ENCODE measurements around the gene KCNA2.

The KCNA2 gene

GRCh38 chr1:110581682-110582145 lies 24.4 kb downstream of the KCNA2 start:
- TF ChIP-seq, protein P1, sequence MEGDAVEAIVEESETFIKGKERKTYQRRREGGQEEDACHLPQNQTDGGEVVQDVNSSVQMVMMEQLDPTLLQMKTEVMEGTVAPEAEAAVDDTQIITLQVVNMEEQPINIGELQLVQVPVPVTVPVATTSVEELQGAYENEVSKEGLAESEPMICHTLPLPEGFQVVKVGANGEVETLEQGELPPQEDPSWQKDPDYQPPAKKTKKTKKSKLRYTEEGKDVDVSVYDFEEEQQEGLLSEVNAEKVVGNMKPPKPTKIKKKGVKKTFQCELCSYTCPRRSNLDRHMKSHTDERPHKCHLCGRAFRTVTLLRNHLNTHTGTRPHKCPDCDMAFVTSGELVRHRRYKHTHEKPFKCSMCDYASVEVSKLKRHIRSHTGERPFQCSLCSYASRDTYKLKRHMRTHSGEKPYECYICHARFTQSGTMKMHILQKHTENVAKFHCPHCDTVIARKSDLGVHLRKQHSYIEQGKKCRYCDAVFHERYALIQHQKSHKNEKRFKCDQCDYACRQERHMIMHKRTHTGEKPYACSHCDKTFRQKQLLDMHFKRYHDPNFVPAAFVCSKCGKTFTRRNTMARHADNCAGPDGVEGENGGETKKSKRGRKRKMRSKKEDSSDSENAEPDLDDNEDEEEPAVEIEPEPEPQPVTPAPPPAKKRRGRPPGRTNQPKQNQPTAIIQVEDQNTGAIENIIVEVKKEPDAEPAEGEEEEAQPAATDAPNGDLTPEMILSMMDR (IDR thresholded peaks at IDR 0.05; ENCODE audit: extremely low read depth, missing control alignments) = no peak
- no peak for DNase-seq (ENCODE audit: low spot score)

GRCh38 chr1:110580244-110580643 lies 25.9 kb downstream of the KCNA2 start:
- TF ChIP-seq, protein P1 (IDR thresholded peaks at IDR 0.05; ENCODE audit: extremely low read depth, missing control alignments) = no peak
- DNase-seq (ENCODE audit: low spot score) = no peak

GRCh38 chr1:110579460-110579859 lies 26.7 kb downstream of the KCNA2 start:
- TF ChIP-seq, protein P1 (IDR thresholded peaks at IDR 0.05; ENCODE audit: extremely low read depth, missing control alignments) = no peak
- no peak for DNase-seq (ENCODE audit: low spot score)

GRCh38 chr1:110576441-110576840 lies 29.7 kb downstream of the KCNA2 start:
- TF ChIP-seq, protein P1 (IDR thresholded peaks at IDR 0.05; ENCODE audit: extremely low read depth, missing control alignments) = no peak
- no peak for DNase-seq (ENCODE audit: low spot score)

DNA sequence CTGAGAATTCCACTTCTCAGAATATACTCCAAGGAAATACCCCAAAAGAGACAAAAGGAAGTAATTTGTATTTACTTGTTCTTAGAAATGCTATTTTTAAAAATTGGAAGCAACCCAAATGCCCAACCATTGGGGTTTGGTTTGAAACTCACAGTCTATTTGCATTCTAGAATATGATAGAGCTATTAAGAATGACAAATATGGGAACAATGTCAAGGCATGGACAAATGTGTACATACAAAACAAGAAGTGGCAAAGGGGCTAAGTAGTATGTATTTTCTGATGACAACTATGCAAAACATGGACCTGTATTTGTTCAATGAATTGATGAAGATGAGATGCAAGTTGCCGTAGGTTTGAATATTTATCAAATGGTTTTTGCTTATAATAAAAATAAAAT lies 32.8 kb downstream of the KCNA2 start:
- no peak for DNase-seq (ENCODE audit: low spot score)

DNA sequence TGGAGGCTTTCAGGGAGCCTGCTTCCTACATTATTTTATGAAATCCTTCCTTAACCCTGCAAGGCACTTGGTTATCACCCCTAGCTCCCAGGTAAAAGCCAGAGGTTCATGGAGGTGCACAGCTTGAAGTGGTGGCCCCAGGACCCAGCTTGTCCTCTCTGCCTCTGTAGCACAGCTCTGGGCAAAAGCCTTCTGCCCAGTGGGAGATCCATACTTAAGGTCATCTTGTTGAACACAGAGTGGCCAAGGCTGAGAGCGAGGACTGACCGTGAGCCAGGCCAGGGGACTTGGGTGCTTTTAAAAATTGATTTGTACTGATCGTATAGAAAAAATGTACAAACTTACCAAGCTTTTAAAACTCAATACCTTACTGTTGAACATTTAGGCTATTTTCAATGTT lies 33.4 kb downstream of the KCNA2 start:
- DNase-seq (ENCODE audit: low spot score) = no peak
- TF ChIP-seq, protein P1 (IDR thresholded peaks at IDR 0.05; ENCODE audit: extremely low read depth, missing control alignments) = no peak

More for the DNA sequence above, 32.8 kb downstream of the KCNA2 start:
- TF ChIP-seq, protein P1 (IDR thresholded peaks at IDR 0.05; ENCODE audit: extremely low read depth, missing control alignments) = no peak

DNA sequence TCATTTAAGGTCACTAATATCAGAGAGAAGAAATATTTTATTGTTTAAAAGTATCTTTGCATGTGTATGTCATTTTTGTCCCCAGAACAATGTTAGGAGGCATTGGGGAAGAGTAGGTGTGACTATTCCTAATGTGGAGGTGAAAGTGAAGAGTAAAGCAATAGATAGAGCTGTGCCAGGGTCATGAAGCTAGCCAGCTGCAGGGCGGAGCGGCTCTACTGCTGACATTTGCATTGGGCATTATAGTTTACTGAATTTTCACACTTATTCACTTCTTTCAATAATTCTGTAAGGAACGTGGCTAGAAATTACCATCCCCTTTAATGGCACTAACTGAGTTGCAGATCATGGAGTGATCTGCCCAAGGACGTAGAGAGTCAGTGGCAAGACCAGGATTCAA lies 35.3 kb downstream of the KCNA2 start:
- DNase-seq (ENCODE audit: low spot score) = no peak

More for the DNA sequence above, 35.3 kb downstream of the KCNA2 start:
- TF ChIP-seq, protein P1 (IDR thresholded peaks at IDR 0.05; ENCODE audit: extremely low read depth, missing control alignments) = no peak

Measured in GM20000 (cell line).